A549 (cell line): ENCODE data around the gene ZNF423. TPM values are rescaled to one million over a fixed set of nuclear protein-coding genes. Genes with fewer than 3 reads are reported as not detected.

Source experiments
- ATAC-seq, 2 experiments: fragments of 200-7000 bp in 1 of 2; fragments of >200 bp in 1 of 2; cut with Nextera tagmentation in 1 of 2; cut with Tn5 transposase in 1 of 2; 3 replicates each; pipeline versions ENCODE4 v1.8.0 to v1.9.1; 2018 to 2020; ENCODE audit warnings: mild to moderate bottlenecking in 1 of 2, moderate library complexity in 1 of 2
- CTCF ChIA-PET: fragments of 300-600 bp; sonication (Branson Sonifier 250); formaldehyde crosslinking; extraction: SDS; loops from one replicate; lab custom pipeline; 2021; ENCODE audit warnings: antibody characterized with exemption, inconsistent platforms; lab: Yijun Ruan, JAX
- POLR2A ChIA-PET: fragments of 350-600 bp; formaldehyde crosslinking; extraction: SDS; loops from one replicate; lab custom pipeline; 2021; ENCODE audit warnings: antibody characterized with exemption, inconsistent platforms; lab: Yijun Ruan, JAX
- DNase-seq, 2 experiments: peaks; one replicate each; pipeline versions ENCODE4 v3.0.0 to v3.0.0-alpha.2; 2011 to 2016; ENCODE audit warnings: low read depth in 1 of 2, low spot score in 1 of 2
- FAIRE-seq: peaks from 2 replicates; lab custom pipeline; 2011; peaks lifted over from hg19 to GRCh38; lab: Jason Lieb, UNC
- H3K27ac ChIP-seq, 2 experiments: fragments of >200 bp; sonication (Bioruptor Twin); formaldehyde crosslinking; 3 replicates each; pipeline ENCODE4 v1.5.1; 2016 to 2017
- H3K4me1 ChIP-seq: fragments of >200 bp; sonication (Bioruptor Twin); formaldehyde crosslinking; 3 replicates; pipeline ENCODE4 v1.6.1; 2016
- H3K4me2 ChIP-seq: fragments of >200 bp; sonication (Bioruptor Twin); formaldehyde crosslinking; 3 replicates; pipeline ENCODE4 v1.6.1; 2016
- H3K4me3 ChIP-seq: fragments of >200 bp; sonication (Bioruptor Twin); formaldehyde crosslinking; 3 replicates; pipeline ENCODE4 v1.5.1; 2016
- H3K9me3 ChIP-seq: fragments of >200 bp; sonication (Bioruptor Twin); formaldehyde crosslinking; 3 replicates; pipeline ENCODE4 v1.6.1; 2016
- BHLHE40 ChIP-seq: IDR thresholded peaks from 2 replicates; pipeline ENCODE4 v1.6.1; 2012; ENCODE audit warnings: low read depth, low read length, inconsistent platforms
- CBX2 ChIP-seq: fragments of 200-600 bp; sonication (generic); IDR thresholded peaks from 2 replicates; pipeline ENCODE4 v1.6.1; 2016; ENCODE audit warnings: low read depth, mild to moderate bottlenecking, borderline replicate concordance
- CBX8 ChIP-seq: fragments of 200-600 bp; sonication (generic); IDR thresholded peaks from 2 replicates; pipeline ENCODE4 v1.6.1; 2016
- CEBPB ChIP-seq, 2 experiments: fragments of >200 bp in 1 of 2; sonication (Bioruptor Twin) in 1 of 2; formaldehyde crosslinking in 1 of 2; IDR thresholded peaks; 2 replicates each; pipeline ENCODE4 v1.6.1; 2012 to 2016
- CHD4 ChIP-seq: fragments of 200-600 bp; sonication (generic); IDR thresholded peaks from 2 replicates; pipeline ENCODE4 v1.6.1; 2016; ENCODE audit warnings: antibody characterized with exemption, mild to moderate bottlenecking, borderline replicate concordance
- EHF ChIP-seq: fragments of 250-450 bp; sonication (Bioruptor Pico); IDR thresholded peaks from 2 replicates; pipeline ENCODE4 v1.5.0; 2020; ENCODE audit warnings: mild to moderate bottlenecking
- EP300 ChIP-seq, 2 experiments: fragments of >200 bp; sonication (Bioruptor Twin); formaldehyde crosslinking; IDR thresholded peaks; 2 replicates in 1 of 2; 3 replicates in 1 of 2; pipeline ENCODE4 v1.6.1; 2016 to 2017
- FOXS1 ChIP-seq: fragments of 250-450 bp; sonication (Bioruptor Pico); IDR thresholded peaks from 2 replicates; pipeline ENCODE4 v1.5.0; 2020; ENCODE audit warnings: mild to moderate bottlenecking, moderate library complexity
- HOXA7 ChIP-seq: fragments of 250-450 bp; sonication (Bioruptor Pico); IDR thresholded peaks from 2 replicates; pipeline ENCODE4 v1.5.0; 2020; ENCODE audit warnings: mild to moderate bottlenecking, moderate library complexity
- JUN ChIP-seq, 2 experiments: fragments of >200 bp; sonication (Bioruptor Twin); formaldehyde crosslinking; IDR thresholded peaks; 2 replicates in 1 of 2; 3 replicates in 1 of 2; pipeline ENCODE4 v1.6.1; 2016 to 2017
- KDM5A ChIP-seq: fragments of 200-600 bp; sonication (generic); IDR thresholded peaks from 2 replicates; pipeline ENCODE4 v1.6.1; 2016; ENCODE audit warnings: antibody characterized with exemption, mild to moderate bottlenecking
- MAFK ChIP-seq: fragments of 450-650 bp; IDR thresholded peaks from 2 replicates; pipeline ENCODE4 v1.6.1; 2014; ENCODE audit not compliant: partially characterized antibody
- NPAS2 ChIP-seq: fragments of 250-450 bp; sonication (Bioruptor Pico); IDR thresholded peaks from 2 replicates; pipeline ENCODE4 v1.8.0; 2022; ENCODE audit warnings: mild to moderate bottlenecking, moderate library complexity, borderline replicate concordance
- POLR2AphosphoS2 ChIP-seq: conservative IDR thresholded peaks from 2 replicates; pipeline ENCODE4 v1.6.1; 2012; ENCODE audit warnings: low read length, improper control_type of control experiment, inconsistent platforms
- TP53 ChIP-seq: fragments of 250-450 bp; sonication (Bioruptor Pico); IDR thresholded peaks from 2 replicates; pipeline ENCODE4 v1.5.0; 2021; ENCODE audit warnings: mild to moderate bottlenecking, moderate library complexity
- ZFP36 ChIP-seq: fragments of 450-650 bp; IDR thresholded peaks from 2 replicates; pipeline ENCODE4 v1.6.1; 2014; ENCODE audit warnings: borderline replicate concordance; ENCODE audit not compliant: partially characterized antibody
- ZNF302 ChIP-seq: fragments of 250-450 bp; sonication (Bioruptor Pico); IDR thresholded peaks from 2 replicates; pipeline ENCODE4 v1.9.0; 2021; ENCODE audit warnings: inconsistent platforms, mild to moderate bottlenecking, moderate library complexity
- WGBS: methylation state at CpG from one replicate; pipeline ENCODE4 v1.1.6; 2017; ENCODE audit errors: missing lambda C conversion rate; 5-methylcytosine and 5-hydroxymethylcytosine counted together
- polyA plus RNA-seq, 4 experiments: library from polyadenylated mRNA; depleted of rRNA in 3 of 4; stranded (reverse); fragments of >200 nt; fragmentation: RNase III in 1 of 4; extraction: RNeasy Plus Mini Kit Qiagen cat#74134 plus additional on column Dnase treatment in 1 of 4; gene quantifications; 2 replicates in 3 of 4; 3 replicates in 1 of 4; pipeline ENCODE4 v1.2.3, GENCODE V29; 2011 to 2017
- TF ChIP-seq, protein P1 (sequence below): fragments of 250-450 bp; sonication (Bioruptor Pico); IDR thresholded peaks from 2 replicates; pipeline ENCODE4 v1.5.0; 2020; ENCODE audit warnings: low read depth, mild to moderate bottlenecking, moderate library complexity
- TF ChIP-seq, protein P2 (sequence below): fragments of >200 bp; sonication (Bioruptor Twin); formaldehyde crosslinking; IDR thresholded peaks from 2 replicates; pipeline ENCODE4 v1.6.1; 2016
- TF ChIP-seq, protein P3 (sequence below): IDR thresholded peaks from 2 replicates; pipeline ENCODE4 v1.6.1; 2012; ENCODE audit warnings: low read depth, borderline replicate concordance
- TF ChIP-seq, protein P4 (sequence below): fragments of 250-450 bp; sonication (Bioruptor Pico); IDR thresholded peaks from 2 replicates; pipeline ENCODE4 v1.5.0; 2021; ENCODE audit warnings: mild to moderate bottlenecking, moderate library complexity, borderline replicate concordance

The ZNF423 gene
- polyA plus RNA-seq, 2 of the 4 experiments (the other 2 are of a cell fraction): 0.04 to 0.10 TPM

DNA sequence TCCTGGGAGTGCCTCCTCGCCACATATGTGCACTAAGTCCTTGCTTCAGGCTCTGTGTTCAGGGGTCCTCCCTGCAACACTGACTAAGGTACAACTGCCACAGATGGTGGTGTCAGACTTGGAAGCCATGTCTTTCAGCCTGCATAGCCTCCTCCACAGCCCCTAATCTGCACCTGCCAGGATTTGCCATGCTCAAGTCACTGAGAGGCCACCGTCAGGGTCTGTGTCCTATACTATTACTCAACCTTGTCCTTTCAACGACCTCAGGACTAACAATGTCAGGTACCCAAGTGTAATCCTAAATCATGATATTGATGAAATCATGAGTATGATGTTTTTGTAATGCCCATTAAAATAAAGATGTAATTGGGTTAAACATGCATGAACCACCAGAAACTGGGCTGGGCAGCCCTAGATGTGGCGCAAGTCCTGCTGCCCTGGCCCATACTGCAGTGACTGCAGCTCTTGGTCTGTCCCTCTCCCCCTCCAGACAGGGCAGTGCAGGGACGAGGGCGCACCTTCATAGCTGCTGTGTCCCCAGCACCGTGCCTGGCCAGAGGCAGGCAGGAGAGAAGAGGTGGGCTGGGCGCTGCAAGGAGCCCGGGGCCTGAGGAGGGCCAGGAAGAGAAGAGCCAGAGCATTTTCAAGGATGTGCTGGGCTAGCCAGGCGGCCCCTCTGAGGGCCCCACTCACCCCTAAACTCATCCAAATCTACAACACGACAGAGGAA lies 198.0 kb downstream of the ZNF423 start:
- no peak overlapping the region for H3K4me2 ChIP-seq
- H3K9me3 ChIP-seq: no peaks in the 10 kb centered on the region
- no peak for FAIRE-seq
- H3K4me3 ChIP-seq: no peak overlapping the region
- ATAC-seq: peak in 1 of 2 experiments; percentile 19; a peak in 2 of 6 replicates
- DNase-seq: no peak
- TF ChIP-seq JUN (IDR thresholded peaks at IDR 0.05) (no peak), TP53 (no peak), CHD4 (no peak), ZFP36 (no peak), KDM5A (no peak)
- TF ChIP-seq, protein P1, sequence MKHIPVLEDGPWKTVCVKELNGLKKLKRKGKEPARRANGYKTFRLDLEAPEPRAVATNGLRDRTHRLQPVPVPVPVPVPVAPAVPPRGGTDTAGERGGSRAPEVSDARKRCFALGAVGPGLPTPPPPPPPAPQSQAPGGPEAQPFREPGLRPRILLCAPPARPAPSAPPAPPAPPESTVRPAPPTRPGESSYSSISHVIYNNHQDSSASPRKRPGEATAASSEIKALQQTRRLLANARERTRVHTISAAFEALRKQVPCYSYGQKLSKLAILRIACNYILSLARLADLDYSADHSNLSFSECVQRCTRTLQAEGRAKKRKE (CRISPR knock-in tag): no peak
- 27% methylated on average over 11 of the region's 11 CpGs for WGBS
- no peaks in the 10 kb centered on the region for H3K4me1 ChIP-seq
- CTCF ChIA-PET: no interaction called here
- no peak overlapping the region for H3K27ac ChIP-seq
- POLR2A ChIA-PET: no interaction called here

DNA sequence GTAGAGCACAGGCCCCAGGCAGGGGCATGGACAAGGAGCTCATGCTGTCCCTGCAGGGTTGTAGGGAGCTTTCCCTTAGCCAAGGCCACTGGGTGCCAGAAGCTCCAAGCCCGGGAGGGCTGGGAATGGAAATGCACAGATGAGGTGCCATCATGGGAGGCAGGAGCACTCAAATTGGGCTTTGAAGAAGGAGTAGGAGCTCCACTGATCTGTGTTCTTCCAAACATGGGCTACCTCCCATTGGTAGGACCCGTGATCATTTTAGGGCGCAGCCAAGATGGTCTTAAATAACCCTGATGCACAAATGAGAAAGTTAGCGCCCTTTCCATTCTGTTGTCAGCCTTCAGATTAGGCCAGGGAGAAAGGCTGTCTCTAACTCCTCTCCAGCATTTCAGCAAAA lies 201.5 kb downstream of the ZNF423 start:
- Histone ChIP-seq H3K4me2 (no peak overlapping the region), H3K9me3 (no peaks in the 10 kb centered on the region), H3K27ac (no peak overlapping the region), H3K4me3 (no peak overlapping the region), H3K4me1 (no peaks in the 10 kb centered on the region)
- ChIA-PET POLR2A (no interaction called here), CTCF (interaction anchor here (1.2 to 1.6 kb wide), 2 partner anchors 14 kb away, joined by 3 to 4 read pairs; no protein-coding TSS in a partner anchor)
- FAIRE-seq (no peak), DNase-seq (no peak), ATAC-seq (no peak)
- TF ChIP-seq CBX2: no peak
- TF ChIP-seq CEBPB (IDR thresholded peaks at IDR 0.05): no peak
- TF ChIP-seq HOXA7 (CRISPR knock-in tag): no peak
- TF ChIP-seq CBX8: no peak
- TF ChIP-seq MAFK: no peak
- TF ChIP-seq EHF: no peak
- no peak for TF ChIP-seq CHD4
- no peak for TF ChIP-seq ZNF302 (CRISPR knock-in tag)
- TF ChIP-seq, protein P2, sequence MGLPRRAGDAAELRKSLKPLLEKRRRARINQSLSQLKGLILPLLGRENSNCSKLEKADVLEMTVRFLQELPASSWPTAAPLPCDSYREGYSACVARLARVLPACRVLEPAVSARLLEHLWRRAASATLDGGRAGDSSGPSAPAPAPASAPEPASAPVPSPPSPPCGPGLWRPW: no peak
- no peak for TF ChIP-seq BHLHE40
- TF ChIP-seq NPAS2 (CRISPR knock-in tag): no peak
- no peak for TF ChIP-seq EP300 (IDR thresholded peaks at IDR 0.05)
- TF ChIP-seq, protein P3, sequence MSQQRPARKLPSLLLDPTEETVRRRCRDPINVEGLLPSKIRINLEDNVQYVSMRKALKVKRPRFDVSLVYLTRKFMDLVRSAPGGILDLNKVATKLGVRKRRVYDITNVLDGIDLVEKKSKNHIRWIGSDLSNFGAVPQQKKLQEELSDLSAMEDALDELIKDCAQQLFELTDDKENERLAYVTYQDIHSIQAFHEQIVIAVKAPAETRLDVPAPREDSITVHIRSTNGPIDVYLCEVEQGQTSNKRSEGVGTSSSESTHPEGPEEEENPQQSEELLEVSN: no peak
- TF ChIP-seq, protein P4, sequence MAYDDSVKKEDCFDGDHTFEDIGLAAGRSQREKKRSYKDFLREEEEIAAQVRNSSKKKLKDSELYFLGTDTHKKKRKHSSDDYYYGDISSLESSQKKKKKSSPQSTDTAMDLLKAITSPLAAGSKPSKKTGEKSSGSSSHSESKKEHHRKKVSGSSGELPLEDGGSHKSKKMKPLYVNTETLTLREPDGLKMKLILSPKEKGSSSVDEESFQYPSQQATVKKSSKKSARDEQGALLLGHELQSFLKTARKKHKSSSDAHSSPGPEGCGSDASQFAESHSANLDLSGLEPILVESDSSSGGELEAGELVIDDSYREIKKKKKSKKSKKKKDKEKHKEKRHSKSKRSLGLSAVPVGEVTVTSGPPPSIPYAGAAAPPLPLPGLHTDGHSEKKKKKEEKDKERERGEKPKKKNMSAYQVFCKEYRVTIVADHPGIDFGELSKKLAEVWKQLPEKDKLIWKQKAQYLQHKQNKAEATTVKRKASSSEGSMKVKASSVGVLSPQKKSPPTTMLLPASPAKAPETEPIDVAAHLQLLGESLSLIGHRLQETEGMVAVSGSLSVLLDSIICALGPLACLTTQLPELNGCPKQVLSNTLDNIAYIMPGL (CRISPR knock-in tag): no peak
- no peak for TF ChIP-seq POLR2AphosphoS2
- WGBS: 19% methylated on average over 4 of the region's 4 CpGs

DNA sequence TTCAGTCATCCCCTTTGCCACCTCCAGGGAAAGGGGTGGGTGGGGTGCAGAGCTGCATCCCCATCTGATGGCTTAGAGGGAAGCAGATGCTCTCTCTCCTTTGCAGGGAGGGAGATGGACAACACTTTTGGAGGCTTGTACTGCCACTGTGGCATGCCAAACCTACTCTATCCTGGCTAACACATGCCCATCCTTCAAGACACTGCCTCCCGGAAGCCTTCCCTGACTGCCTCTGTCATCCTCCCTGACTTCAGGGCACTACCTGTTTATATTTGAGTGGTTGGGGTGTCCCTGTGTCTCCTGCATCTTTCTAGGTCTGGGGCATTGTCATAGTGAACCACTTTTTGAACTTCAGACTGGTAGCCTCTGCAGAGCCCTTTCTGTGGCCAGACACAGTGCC lies 202.3 kb downstream of the ZNF423 start:
- CTCF ChIA-PET: interaction anchor here (0.6 to 1.6 kb wide), 3 partner anchors 15 to 1023 kb away, joined by 3 to 4 read pairs (median 3); no protein-coding TSS in a partner anchor
- Histone ChIP-seq H3K27ac (no peak overlapping the region), H3K9me3 (peaks cover 7% of the 10 kb centered on the region; the same call in 1 of the 3 replicates), H3K4me1 (no peaks in the 10 kb centered on the region), H3K4me2 (no peak overlapping the region), H3K4me3 (no peak overlapping the region)
- no peak for ATAC-seq
- POLR2A ChIA-PET: no interaction called here
- 64% methylated on average over 1 of the region's 1 CpG for WGBS
- TF ChIP-seq FOXS1: no peak
- peak; percentile 44 for TF ChIP-seq ZFP36
- DNase-seq: no peak
- FAIRE-seq: no peak
